Heart left ventricle (tissue), 13 donors: ENCODE results near the gene PLAU.

Source experiments
- POLR2A ChIP-seq, 2 donors: fragments of 450-650 bp; IDR thresholded peaks; one replicate each; pipeline ENCODE4 v1.6.1; 2017; ENCODE audit warnings: antibody characterized with exemption in 2 of 2, mild to moderate bottlenecking in 2 of 2, moderate library complexity in 2 of 2
- TF ChIP-seq, protein P1 (sequence below), 12 donors: fragments of 200-600 bp; sonication (generic) in 4 of 12; IDR thresholded peaks; one replicate each; pipeline versions ENCODE4 v1.5.0 to v1.8.0; 2018 to 2022; ENCODE audit warnings: antibody characterized with exemption in 12 of 12, mild to moderate bottlenecking in 5 of 12
- donor health status: ischemic (EF 13 %, LVEDD 7.1; RV severe dilation, severe dysfunction).
- donor health status: DM: no; HTN: yes; CAD: no.
- donor health status: DM: no; HTN: no; CAD: no.
- donor health status: ischemic (EF 25% LVEDD 6.9; RV normal size, moderate dysfunction).
- donor health status: ischemic (EF 25% LVEDD 5.7; RV mildly dilated, moderate dysfunction).
- donor health status: ischemic (EF 35%, LVEDD 5.7; RV mildly dilated, moderate dysfunction).
- donor health status: nonischemic (EF 11% LVEDD 7.7; RV severe dilation, severe dysfunction).
- donor health status: DM: yes; HTN: yes; CAD: no.
- donor health status: PGD.
- donor health status: ischemic (EF 29% LVEDD 5.4; RV normal size, mild dysfunction).
- donor health status: nonischemic (EF 23%, LVEDD 6.1; RV moderate dilation, normal function).

DNA sequence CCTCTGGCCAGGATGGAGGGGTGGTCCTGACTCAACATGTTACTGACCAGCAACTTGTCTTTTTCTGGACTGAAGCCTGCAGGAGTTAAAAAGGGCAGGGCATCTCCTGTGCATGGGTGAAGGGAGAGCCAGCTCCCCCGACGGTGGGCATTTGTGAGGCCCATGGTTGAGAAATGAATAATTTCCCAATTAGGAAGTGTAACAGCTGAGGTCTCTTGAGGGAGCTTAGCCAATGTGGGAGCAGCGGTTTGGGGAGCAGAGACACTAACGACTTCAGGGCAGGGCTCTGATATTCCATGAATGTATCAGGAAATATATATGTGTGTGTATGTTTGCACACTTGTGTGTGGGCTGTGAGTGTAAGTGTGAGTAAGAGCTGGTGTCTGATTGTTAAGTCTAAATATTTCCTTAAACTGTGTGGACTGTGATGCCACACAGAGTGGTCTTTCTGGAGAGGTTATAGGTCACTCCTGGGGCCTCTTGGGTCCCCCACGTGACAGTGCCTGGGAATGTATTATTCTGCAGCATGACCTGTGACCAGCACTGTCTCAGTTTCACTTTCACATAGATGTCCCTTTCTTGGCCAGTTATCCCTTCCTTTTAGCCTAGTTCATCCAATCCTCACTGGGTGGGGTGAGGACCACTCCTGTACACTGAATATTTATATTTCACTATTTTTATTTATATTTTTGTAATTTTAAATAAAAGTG is 6.0 kb downstream of the PLAU start:
- TF ChIP-seq, protein P1, sequence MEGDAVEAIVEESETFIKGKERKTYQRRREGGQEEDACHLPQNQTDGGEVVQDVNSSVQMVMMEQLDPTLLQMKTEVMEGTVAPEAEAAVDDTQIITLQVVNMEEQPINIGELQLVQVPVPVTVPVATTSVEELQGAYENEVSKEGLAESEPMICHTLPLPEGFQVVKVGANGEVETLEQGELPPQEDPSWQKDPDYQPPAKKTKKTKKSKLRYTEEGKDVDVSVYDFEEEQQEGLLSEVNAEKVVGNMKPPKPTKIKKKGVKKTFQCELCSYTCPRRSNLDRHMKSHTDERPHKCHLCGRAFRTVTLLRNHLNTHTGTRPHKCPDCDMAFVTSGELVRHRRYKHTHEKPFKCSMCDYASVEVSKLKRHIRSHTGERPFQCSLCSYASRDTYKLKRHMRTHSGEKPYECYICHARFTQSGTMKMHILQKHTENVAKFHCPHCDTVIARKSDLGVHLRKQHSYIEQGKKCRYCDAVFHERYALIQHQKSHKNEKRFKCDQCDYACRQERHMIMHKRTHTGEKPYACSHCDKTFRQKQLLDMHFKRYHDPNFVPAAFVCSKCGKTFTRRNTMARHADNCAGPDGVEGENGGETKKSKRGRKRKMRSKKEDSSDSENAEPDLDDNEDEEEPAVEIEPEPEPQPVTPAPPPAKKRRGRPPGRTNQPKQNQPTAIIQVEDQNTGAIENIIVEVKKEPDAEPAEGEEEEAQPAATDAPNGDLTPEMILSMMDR (IDR thresholded peaks at IDR 0.05): no peak
- TF ChIP-seq POLR2A (IDR thresholded peaks at IDR 0.05): no peak
